GM12875 (cell line): ENCODE results near the gene CCL23.
A peak's percentile ranks its signal among the peaks of the same experiment; 100 is the strongest.

Experiments
- H3K4me3 ChIP-seq: one replicate; pipeline ENCODE4 v1.5.1; 2011; ENCODE audit warnings: low read depth, low read length, control low read depth
- CTCF ChIP-seq: IDR thresholded peaks from 2 replicates; pipeline ENCODE4 v1.5.1; 2011; ENCODE audit warnings: low read depth, mild to moderate bottlenecking, control low read depth, inconsistent platforms, low read length, moderate library complexity, borderline replicate concordance; ENCODE audit not compliant: insufficient read depth

Gene CCL23

GRCh38 chr17:35978346-35978745 is 39.4 kb downstream of the CCL23 start:
- H3K4me3 ChIP-seq = no peak overlapping the region
- no peak for TF ChIP-seq CTCF

GRCh38 chr17:35977509-35977908 is 40.3 kb downstream of the CCL23 start:
- no peak for TF ChIP-seq CTCF
- H3K4me3 ChIP-seq = no peak overlapping the region

GRCh38 chr17:35973333-35974260 is 44.2 kb downstream of the CCL23 start:
- no peak for TF ChIP-seq CTCF
- no peak overlapping the region for H3K4me3 ChIP-seq

GRCh38 chr17:35972945-35973332 is 44.8 kb downstream of the CCL23 start:
- TF ChIP-seq CTCF = no peak
- H3K4me3 ChIP-seq = no peak overlapping the region

GRCh38 chr17:35972535-35972934 is 45.2 kb downstream of the CCL23 start:
- no peak overlapping the region for H3K4me3 ChIP-seq
- TF ChIP-seq CTCF = no peak

- no peak for TF ChIP-seq CTCF
- H3K4me3 ChIP-seq = no peak overlapping the region
Measured at GRCh38 chr17:35972066-35972465, 45.7 kb downstream of the CCL23 start.

- peak; percentile 69 for TF ChIP-seq CTCF
- no peak overlapping the region for H3K4me3 ChIP-seq
Measured at GRCh38 chr17:35969558-35970380, 48.0 kb downstream of the CCL23 start.
